HL-60 (cell line): ENCODE data around the gene ADD1.

Experiments
- DNase-seq, 2 experiments: peaks; one replicate each; pipeline ENCODE4 v3.0.0-alpha.2; 2010 to 2020; ENCODE audit warnings: low read depth in 1 of 2, low spot score in 1 of 2
- H3K27ac ChIP-seq: fragments of 250-450 bp; sonication (Bioruptor Pico); replicated peaks from 2 replicates; pipeline ENCODE4 v1.5.1; 2020; ENCODE audit warnings: mild to moderate bottlenecking, moderate library complexity
- H3K27me3 ChIP-seq: fragments of 250-450 bp; sonication (Bioruptor Pico); 2 replicates; pipeline ENCODE4 v1.5.1; 2021; ENCODE audit warnings: mild to moderate bottlenecking, moderate library complexity; ENCODE audit not compliant: insufficient read depth, poor library complexity, severe bottlenecking
- H3K4me3 ChIP-seq: replicated peaks from 2 replicates; pipeline ENCODE4 v1.5.1; 2011; ENCODE audit warnings: mild to moderate bottlenecking, control low read depth, low read length; ENCODE audit not compliant: insufficient read depth
- CTCF ChIP-seq: IDR thresholded peaks from one replicate; pipeline ENCODE4 v1.5.1; 2011; ENCODE audit warnings: low read length, control low read depth, inconsistent platforms; ENCODE audit not compliant: insufficient read depth
- GABPA ChIP-seq: IDR thresholded peaks from 2 replicates; pipeline ENCODE4 v1.6.1; 2012; ENCODE audit warnings: low read depth
- POLR2AphosphoS5 ChIP-seq: IDR thresholded peaks from 2 replicates; pipeline ENCODE4 v1.6.1; 2012; ENCODE audit warnings: low read depth
- SPI1 ChIP-seq: IDR thresholded peaks from 2 replicates; pipeline ENCODE4 v1.6.1; 2012; ENCODE audit warnings: low read depth, mild to moderate bottlenecking, borderline replicate concordance
- TF ChIP-seq, protein P1 (sequence below): IDR thresholded peaks from 2 replicates; pipeline ENCODE4 v1.6.1; 2012; ENCODE audit warnings: low read depth; ENCODE audit not compliant: insufficient replicate concordance

Gene ADD1

GRCh38 chr4:2823301-2823670 is 20.4 kb upstream of the ADD1 start:
- Histone ChIP-seq H3K4me3 (no peak overlapping the region), H3K27ac (no peak overlapping the region), H3K27me3 (no peaks in the 10 kb centered on the region)
- DNase-seq = no peak
- TF ChIP-seq CTCF (no peak), POLR2AphosphoS5 (no peak), SPI1 (no peak), GABPA (no peak)
- TF ChIP-seq, protein P1, sequence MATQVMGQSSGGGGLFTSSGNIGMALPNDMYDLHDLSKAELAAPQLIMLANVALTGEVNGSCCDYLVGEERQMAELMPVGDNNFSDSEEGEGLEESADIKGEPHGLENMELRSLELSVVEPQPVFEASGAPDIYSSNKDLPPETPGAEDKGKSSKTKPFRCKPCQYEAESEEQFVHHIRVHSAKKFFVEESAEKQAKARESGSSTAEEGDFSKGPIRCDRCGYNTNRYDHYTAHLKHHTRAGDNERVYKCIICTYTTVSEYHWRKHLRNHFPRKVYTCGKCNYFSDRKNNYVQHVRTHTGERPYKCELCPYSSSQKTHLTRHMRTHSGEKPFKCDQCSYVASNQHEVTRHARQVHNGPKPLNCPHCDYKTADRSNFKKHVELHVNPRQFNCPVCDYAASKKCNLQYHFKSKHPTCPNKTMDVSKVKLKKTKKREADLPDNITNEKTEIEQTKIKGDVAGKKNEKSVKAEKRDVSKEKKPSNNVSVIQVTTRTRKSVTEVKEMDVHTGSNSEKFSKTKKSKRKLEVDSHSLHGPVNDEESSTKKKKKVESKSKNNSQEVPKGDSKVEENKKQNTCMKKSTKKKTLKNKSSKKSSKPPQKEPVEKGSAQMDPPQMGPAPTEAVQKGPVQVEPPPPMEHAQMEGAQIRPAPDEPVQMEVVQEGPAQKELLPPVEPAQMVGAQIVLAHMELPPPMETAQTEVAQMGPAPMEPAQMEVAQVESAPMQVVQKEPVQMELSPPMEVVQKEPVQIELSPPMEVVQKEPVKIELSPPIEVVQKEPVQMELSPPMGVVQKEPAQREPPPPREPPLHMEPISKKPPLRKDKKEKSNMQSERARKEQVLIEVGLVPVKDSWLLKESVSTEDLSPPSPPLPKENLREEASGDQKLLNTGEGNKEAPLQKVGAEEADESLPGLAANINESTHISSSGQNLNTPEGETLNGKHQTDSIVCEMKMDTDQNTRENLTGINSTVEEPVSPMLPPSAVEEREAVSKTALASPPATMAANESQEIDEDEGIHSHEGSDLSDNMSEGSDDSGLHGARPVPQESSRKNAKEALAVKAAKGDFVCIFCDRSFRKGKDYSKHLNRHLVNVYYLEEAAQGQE = no peak

DNA sequence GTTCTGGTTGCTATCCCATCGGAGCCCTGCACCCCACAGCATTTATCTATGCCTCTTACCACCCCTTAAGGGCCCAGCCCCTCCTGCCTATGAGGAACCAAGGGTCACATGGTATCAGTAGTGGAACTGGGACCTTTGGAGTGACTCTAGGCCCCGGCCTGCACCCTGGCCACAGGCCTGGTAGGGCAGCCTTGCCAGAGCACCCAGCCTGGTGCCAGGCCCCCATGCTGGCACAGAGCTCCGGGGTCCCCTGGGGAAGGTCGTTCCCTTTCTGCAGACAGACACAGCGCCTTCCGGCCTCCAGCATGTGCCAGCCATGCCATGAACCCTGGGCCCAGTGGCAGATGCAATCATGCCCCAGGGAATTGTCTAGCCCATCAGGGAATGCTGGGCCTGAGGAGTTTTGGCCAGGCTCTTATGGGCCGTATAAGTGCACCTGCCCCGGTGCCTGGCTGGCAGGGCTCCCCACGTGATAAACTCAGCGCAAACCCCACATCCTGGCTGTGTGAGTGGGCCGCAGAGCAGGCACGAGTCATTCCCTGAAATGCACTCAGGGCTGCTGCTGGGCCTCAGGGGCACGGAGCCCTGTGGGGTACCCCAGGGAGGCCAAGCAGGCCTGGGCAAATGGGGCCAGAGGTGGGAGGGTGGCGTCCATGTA is 19.8 kb upstream of the ADD1 start:
- H3K4me3 ChIP-seq = no peak overlapping the region
- no peak overlapping the region for H3K27ac ChIP-seq
- TF ChIP-seq GABPA (no peak), CTCF (no peak), SPI1 (no peak), POLR2AphosphoS5 (no peak; the same call in 1 of the 2 replicates)
- TF ChIP-seq, protein P1 = no peak
- no peaks in the 10 kb centered on the region for H3K27me3 ChIP-seq
- no peak for DNase-seq

DNA sequence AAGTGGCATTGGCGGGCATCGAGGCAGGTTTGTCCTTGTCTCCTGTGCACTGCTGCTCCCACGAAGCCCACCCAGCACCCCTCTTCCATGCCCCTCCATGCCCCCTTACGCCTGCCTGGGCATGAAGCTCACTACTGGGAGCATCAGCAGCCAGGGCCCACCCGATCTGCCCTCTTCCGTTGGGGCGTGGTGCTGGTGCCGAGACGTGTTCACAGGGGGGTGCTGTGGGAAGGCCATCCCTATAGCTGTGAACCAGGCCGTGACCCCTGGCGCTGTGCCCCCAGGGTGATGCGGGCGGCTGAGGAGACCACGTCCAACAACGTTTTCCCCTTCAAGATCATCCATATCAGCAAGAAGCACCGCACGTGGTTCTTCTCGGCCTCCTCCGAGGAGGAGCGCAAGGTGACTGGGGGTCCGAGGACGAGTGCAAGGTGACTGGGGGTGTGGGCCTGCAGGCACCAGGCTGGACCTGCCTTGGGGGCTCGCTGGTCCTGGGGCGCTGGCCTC is 19.3 kb upstream of the ADD1 start:
- H3K4me3 ChIP-seq = no peak overlapping the region
- no peaks in the 10 kb centered on the region for H3K27me3 ChIP-seq
- TF ChIP-seq POLR2AphosphoS5 = no peak; the same call in 1 of the 2 replicates
- TF ChIP-seq GABPA = no peak
- TF ChIP-seq, protein P1 = no peak
- TF ChIP-seq CTCF = no peak
- no peak for TF ChIP-seq SPI1
- no peak overlapping the region for H3K27ac ChIP-seq
- no peak for DNase-seq
